GM21447 (cell line): Measurements from ENCODE around the gene P2RX1.
"Not testable (repeated sequence)": the region's sequence is repeated elsewhere in the genome, so short reads cannot be mapped to it uniquely, and the experiment has no call there.

Experiments
- ATAC-seq: cut with Tn5 transposase; IDR thresholded peaks from one replicate; pipeline ENCODE4 v1.9.1; 2021; ENCODE audit not compliant: unreplicated experiment

P2RX1 gene

GRCh38 chr17:3952186-3952585 lies 35.9 kb upstream of the P2RX1 start:
- no peak for ATAC-seq

- no peak for ATAC-seq
Measured at GRCh38 chr17:3951420-3951819, 35.2 kb upstream of the P2RX1 start.

- no peak for ATAC-seq
Measured at GRCh38 chr17:3951003-3951402, 34.7 kb upstream of the P2RX1 start.

GRCh38 chr17:3950584-3950983 lies 34.3 kb upstream of the P2RX1 start:
- ATAC-seq, result no peak

GRCh38 chr17:3949418-3949817 lies 33.2 kb upstream of the P2RX1 start:
- ATAC-seq, result no peak

- not testable (repeated sequence) for ATAC-seq
Measured at GRCh38 chr17:3948551-3948950, 32.3 kb upstream of the P2RX1 start.

GRCh38 chr17:3947318-3947810 lies 31.1 kb upstream of the P2RX1 start:
- ATAC-seq, result no peak

- no peak for ATAC-seq
Measured at GRCh38 chr17:3946711-3947235, 30.5 kb upstream of the P2RX1 start.

- no peak for ATAC-seq
Measured at GRCh38 chr17:3944485-3945388, 28.5 kb upstream of the P2RX1 start.

- no peak for ATAC-seq
Measured at GRCh38 chr17:3943240-3943891, 27.1 kb upstream of the P2RX1 start.

- no peak for ATAC-seq
Measured at GRCh38 chr17:3940965-3941698, 24.9 kb upstream of the P2RX1 start.

GRCh38 chr17:3937359-3937758 lies 21.1 kb upstream of the P2RX1 start:
- no peak for ATAC-seq

GRCh38 chr17:3935825-3936355 lies 19.6 kb upstream of the P2RX1 start:
- ATAC-seq, result no peak

- ATAC-seq, result no peak
Measured at GRCh38 chr17:3935140-3935542, 18.9 kb upstream of the P2RX1 start.

- ATAC-seq, result no peak
Measured at GRCh38 chr17:3929764-3930163, 13.5 kb upstream of the P2RX1 start.

GRCh38 chr17:3929181-3929580 lies 12.9 kb upstream of the P2RX1 start:
- ATAC-seq, result no peak

GRCh38 chr17:3928406-3928805 lies 12.1 kb upstream of the P2RX1 start:
- ATAC-seq, result no peak

GRCh38 chr17:3927628-3928340 lies 11.5 kb upstream of the P2RX1 start:
- ATAC-seq, result no peak

- no peak for ATAC-seq
Measured at GRCh38 chr17:3926860-3927627, 10.8 kb upstream of the P2RX1 start.
